Myocyte (in vitro differentiated cells): ENCODE results near the gene OR6B2. TPM values are rescaled to one million over a fixed set of nuclear protein-coding genes. Genes with fewer than 3 reads are reported as not detected.
"Not testable (repeated sequence)": the region's sequence is repeated elsewhere in the genome, so short reads cannot be mapped to it uniquely, and the experiment has no call there.

Experiments
- DNase-seq: peaks from one replicate; pipeline ENCODE4 v3.0.0-alpha.2; 2012; ENCODE audit warnings: low read depth
- polyA plus RNA-seq: library from polyadenylated mRNA; unstranded; fragments of >200 nt; gene quantifications from one replicate; pipeline ENCODE4 v1.2.1, GENCODE V29; 2012; ENCODE audit warnings: missing spikeins
- total RNA-seq: library from RNA; depleted of rRNA; stranded (reverse); fragments of >200 nt; gene quantifications from 2 replicates; pipeline ENCODE4 v1.2.3, GENCODE V29; 2014

The OR6B2 gene
- not detected in 2 replicates for total RNA-seq
- polyA plus RNA-seq = not detected

GRCh38 chr2:240030379-240031094, at the start of gene OR6B2:
Gene OR6B2, minus strand, starts transcription at chr2:240030429. Its CDS starts 0 bp downstream, at chr2:240030429.
- DNase-seq = no peak

- no peak for DNase-seq
These were observed 48.4 kb upstream of the OR6B2 start for GRCh38 chr2:240078631-240079030.

GRCh38 chr2:240077442-240077841, 47.2 kb upstream of the OR6B2 start:
- no peak for DNase-seq

- no peak for DNase-seq
These were observed 44.3 kb upstream of the OR6B2 start for GRCh38 chr2:240074545-240074944.

- no peak for DNase-seq
These were observed 40.7 kb upstream of the OR6B2 start for GRCh38 chr2:240070907-240071306.

GRCh38 chr2:240069829-240070228, 39.6 kb upstream of the OR6B2 start:
- no peak for DNase-seq

GRCh38 chr2:240068193-240068592, 38.0 kb upstream of the OR6B2 start:
- no peak for DNase-seq

GRCh38 chr2:240066489-240066888, 36.3 kb upstream of the OR6B2 start:
- DNase-seq = no peak

- DNase-seq = no peak
These were observed 34.7 kb upstream of the OR6B2 start for GRCh38 chr2:240064898-240065297.

- peak; percentile 68 for DNase-seq
These were observed 30.9 kb upstream of the OR6B2 start for GRCh38 chr2:240060977-240061591.

GRCh38 chr2:240056678-240057077, 26.4 kb upstream of the OR6B2 start:
- no peak for DNase-seq

GRCh38 chr2:240055177-240055917, 25.1 kb upstream of the OR6B2 start:
- no peak for DNase-seq

GRCh38 chr2:240053173-240054155, 23.2 kb upstream of the OR6B2 start, which contains the start of gene OR6B3:
Gene OR6B3, minus strand, starts transcription at chr2:240053521.
- no peak for DNase-seq

GRCh38 chr2:240052524-240052923, 22.3 kb upstream of the OR6B2 start:
- DNase-seq = no peak

GRCh38 chr2:240051697-240052096, 21.5 kb upstream of the OR6B2 start:
- DNase-seq = no peak

GRCh38 chr2:240050278-240050677, 20.0 kb upstream of the OR6B2 start:
- DNase-seq = no peak

- no peak for DNase-seq
These were observed 18.0 kb upstream of the OR6B2 start for GRCh38 chr2:240048237-240048636.

GRCh38 chr2:240045098-240045497, 14.9 kb upstream of the OR6B2 start:
- no peak for DNase-seq

- DNase-seq = not testable (repeated sequence)
These were observed 13.9 kb upstream of the OR6B2 start for GRCh38 chr2:240044096-240044495.

- DNase-seq = no peak
These were observed 13.2 kb upstream of the OR6B2 start for GRCh38 chr2:240043279-240043989.
